ENCODE results near the gene COL8A2.
A peak's percentile ranks its signal among the peaks of the same experiment; 100 is the strongest.
"Not testable (repeated sequence)": the region's sequence is repeated elsewhere in the genome, so short reads cannot be mapped to it uniquely, and the experiment has no call there.

The COL8A2 gene
- total RNA-seq, result 0 to 0.91 (median 0.21) reads per million in 4 experiments

DNA sequence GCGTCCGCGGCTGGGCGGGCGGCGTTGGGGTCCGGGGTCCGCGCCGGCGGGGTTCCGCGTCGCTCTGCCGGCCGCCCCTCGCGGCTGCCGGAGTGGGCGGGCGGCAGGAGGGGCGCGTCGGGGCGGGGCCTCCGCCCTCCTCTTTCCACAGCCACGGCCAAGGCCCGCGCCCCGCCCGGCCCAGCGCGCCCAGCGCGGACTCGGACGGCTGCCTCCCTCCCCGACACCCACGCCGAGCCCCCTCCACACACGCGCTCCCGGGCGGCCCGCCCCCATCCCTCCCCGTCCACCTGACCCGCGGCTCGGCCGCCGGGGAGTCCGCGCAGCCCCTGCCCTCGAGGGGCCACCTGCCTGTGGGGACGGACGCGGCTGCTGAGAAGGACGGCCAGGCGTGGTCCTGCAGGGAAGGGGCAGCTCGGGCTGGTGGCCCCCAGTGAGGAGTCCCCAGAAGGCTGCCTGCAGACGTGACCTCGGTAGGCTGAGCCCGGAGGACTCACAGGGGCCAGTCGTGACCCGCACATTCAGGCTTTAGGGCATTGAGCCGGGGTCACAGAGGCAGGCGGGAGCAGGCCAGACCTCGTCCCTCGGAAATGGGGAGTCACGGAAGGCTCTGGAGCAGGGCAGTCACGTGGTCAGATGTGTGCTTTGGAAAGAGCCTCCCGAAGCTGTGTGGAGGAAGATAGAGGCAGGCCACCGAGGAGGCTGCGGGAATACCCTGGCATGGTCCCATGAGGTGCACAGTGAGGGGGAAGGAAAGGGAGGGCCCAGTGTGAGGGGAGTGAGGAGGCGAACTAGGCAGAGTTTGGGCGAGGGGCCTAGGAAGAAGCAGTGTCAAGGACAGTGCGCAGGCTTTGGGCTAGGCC lies at the start of gene COL8A2:
TSS of gene COL8A2 (minus strand) at position 94 of the 863 bp plus-strand sequence. CDS start 24,980 bp downstream, outside the sequence.
- DNase-seq, result no peak

- no peak for DNase-seq
These were observed 49.7 kb upstream of the COL8A2 start for GRCh38 chr1:36174713-36175112.

- no peak for DNase-seq
These were observed 48.0 kb upstream of the COL8A2 start for GRCh38 chr1:36172983-36173382.

DNA sequence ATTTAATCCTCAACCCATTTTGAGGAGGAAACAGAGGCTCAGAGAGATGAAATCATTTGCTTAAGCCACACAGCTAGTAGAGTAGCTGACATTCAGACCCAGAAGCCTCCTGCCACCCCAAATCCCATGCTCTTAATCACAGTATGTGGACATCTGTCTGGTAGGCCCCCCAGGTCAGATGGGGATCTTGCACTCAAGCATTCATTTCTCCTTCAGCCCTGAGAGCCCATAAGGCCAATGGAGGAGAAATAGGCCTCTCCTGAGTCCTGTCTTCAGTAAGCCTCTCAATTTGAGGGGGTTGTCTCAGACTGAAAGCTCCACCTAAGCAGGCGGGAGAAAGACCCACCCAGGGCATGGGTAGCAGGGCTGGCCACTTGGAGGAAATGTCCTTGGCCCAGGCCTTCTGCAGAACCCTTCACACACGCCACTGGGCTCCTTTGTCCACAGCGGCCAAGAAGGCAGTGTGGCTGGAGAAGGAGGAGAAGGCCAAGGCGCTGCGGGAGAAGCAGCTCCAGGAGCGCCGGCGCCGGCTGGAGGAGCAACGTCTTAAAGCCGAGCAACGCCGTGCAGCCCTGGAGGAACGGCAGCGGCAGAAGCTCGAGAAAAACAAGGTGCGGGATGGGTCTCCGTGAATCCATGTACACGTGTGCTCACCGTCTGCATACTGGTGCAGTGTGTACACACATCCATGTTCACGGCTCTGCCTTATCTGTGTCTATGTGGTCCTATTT lies 47.2 kb upstream of the COL8A2 start:
- DNase-seq, result no peak

- no peak for DNase-seq
These were observed 45.8 kb upstream of the COL8A2 start for GRCh38 chr1:36170643-36171412.

GRCh38 chr1:36168514-36168913 lies 43.5 kb upstream of the COL8A2 start:
- no peak for DNase-seq

GRCh38 chr1:36166938-36167905 lies 42.2 kb upstream of the COL8A2 start:
- DNase-seq, result no peak

DNA sequence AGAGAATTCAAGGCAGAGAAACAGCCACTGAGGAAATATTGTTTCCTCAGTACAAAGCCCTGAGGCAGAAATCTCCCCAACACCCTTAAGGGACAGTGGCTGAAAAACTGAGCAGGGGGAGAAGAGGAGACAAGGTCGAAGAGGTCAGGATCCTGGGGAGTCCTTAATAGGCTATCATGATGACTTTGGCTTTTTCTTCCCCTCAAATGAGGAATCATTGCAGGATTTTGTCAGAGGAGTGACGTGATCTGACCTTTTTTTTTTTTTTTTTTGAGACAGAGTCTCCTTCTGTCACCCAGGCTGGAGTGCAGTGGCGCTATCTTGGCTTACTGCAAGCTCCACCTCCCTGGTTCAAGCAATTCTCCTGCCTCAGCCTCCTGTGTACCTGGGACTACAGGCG lies 41.1 kb upstream of the COL8A2 start:
- DNase-seq, result no peak

DNA sequence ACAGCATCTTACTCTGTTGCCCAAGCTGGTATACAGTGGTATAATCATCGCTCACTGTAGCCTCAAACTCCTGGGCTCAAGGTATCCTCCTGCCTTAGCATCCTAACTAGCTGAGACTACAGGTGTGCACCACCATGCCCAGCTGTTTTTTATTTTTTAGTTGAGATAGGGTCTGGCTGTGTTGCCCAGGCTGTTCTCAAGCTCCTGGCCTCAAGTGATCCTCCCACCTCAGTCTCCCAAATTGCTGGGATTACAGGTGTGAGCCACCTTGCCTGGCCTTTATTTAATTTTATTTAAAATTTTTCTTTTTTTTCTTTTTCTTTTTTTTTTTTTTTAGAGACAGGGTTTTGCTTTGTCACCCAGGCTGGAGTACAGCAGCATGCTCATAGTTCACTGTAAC lies 40.1 kb upstream of the COL8A2 start:
- no peak for DNase-seq

- no peak for DNase-seq
These were observed 39.3 kb upstream of the COL8A2 start for GRCh38 chr1:36164361-36164760.

DNA sequence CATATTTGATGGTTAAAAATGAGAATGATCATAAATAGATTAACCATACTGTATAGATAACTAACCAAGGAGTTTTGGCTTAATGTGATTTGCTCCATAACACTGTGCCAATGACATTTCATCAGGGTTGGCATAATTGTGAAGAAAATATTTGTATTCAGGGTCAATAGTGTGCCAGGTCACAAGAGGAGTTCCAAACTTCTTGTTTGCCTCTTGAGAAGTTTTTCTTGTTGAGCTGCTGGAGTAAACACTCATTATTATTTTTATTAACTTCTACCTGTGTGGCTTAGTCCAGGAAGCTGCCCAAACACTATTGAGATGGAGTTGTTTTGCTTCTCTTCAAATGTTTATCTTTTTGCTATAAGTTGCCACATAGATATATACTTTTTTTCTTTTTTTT lies 38.4 kb upstream of the COL8A2 start:
- DNase-seq, result no peak

GRCh38 chr1:36162680-36163239 lies 37.7 kb upstream of the COL8A2 start:
- no peak for DNase-seq

- peak; percentile 35 for DNase-seq
These were observed 36.9 kb upstream of the COL8A2 start for GRCh38 chr1:36161641-36162531.

DNA sequence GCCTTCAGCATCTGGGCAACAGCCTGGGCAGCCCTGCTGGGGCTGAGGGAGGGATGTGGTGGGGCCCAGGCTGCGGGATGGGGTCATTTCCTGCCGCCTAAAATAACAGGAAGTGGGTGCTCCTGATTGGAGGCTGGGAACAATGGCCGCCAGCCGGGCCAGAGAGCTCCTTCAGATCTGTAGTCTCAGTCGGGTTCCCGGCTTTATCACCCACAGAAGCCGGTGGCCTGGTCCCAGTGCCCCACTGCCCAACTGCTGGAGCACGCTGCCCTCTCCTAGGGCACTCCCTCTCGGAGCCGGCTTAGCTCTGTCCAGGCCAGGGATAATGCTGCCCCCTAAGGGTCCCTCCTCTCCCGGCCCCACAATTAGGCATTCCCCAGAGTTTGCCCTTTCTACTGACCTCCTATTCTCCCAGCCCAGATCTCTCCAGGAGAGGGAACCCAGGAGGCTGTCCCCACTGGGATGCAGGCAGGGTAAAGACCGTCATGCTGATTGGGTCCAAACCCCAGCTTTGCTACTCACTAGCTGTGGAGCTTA lies 36.0 kb upstream of the COL8A2 start:
- DNase-seq, result peak; percentile 34

- no peak for DNase-seq
These were observed 35.4 kb upstream of the COL8A2 start for GRCh38 chr1:36160388-36160948.

GRCh38 chr1:36159614-36160387 lies 34.8 kb upstream of the COL8A2 start:
- DNase-seq, result no peak

GRCh38 chr1:36158827-36159252 lies 33.8 kb upstream of the COL8A2 start:
- DNase-seq, result not testable (repeated sequence)

- DNase-seq, result no peak
These were observed 33.2 kb upstream of the COL8A2 start for GRCh38 chr1:36157973-36158826.

All from effector CD8-positive, alpha-beta T cell (primary cell).